Adipocyte (in vitro differentiated cells): Measurements from ENCODE around the gene MSI2.

ENCODE experiments used
- DNase-seq: peaks from one replicate; pipeline ENCODE4 v3.0.0-alpha.2; 2015; ENCODE audit warnings: low read depth
- H3K27me3 ChIP-seq: replicated peaks from 2 replicates; pipeline ENCODE4 v1.7.0; 2013; ENCODE audit warnings: mild to moderate bottlenecking, low read length, moderate library complexity; ENCODE audit not compliant: control insufficient read depth, insufficient read depth
- H3K36me3 ChIP-seq: 2 replicates; pipeline ENCODE4 v1.7.0; 2013; ENCODE audit warnings: low read length, mild to moderate bottlenecking, moderate library complexity; ENCODE audit not compliant: control insufficient read depth, insufficient read depth, severe bottlenecking
- H3K4me1 ChIP-seq: 2 replicates; pipeline ENCODE4 v1.7.0; 2013; ENCODE audit warnings: mild to moderate bottlenecking, low read length, moderate library complexity; ENCODE audit not compliant: control insufficient read depth, insufficient read depth
- H3K4me3 ChIP-seq: 2 replicates; pipeline ENCODE4 v1.7.0; 2013; ENCODE audit warnings: mild to moderate bottlenecking, low read length, moderate library complexity
- H3K9ac ChIP-seq: 2 replicates; pipeline ENCODE4 v1.7.0; 2013; ENCODE audit warnings: mild to moderate bottlenecking, low read length, moderate library complexity
- H3K9me3 ChIP-seq: 2 replicates; pipeline ENCODE4 v1.7.0; 2013; ENCODE audit warnings: mild to moderate bottlenecking, low read length, moderate library complexity; ENCODE audit not compliant: control insufficient read depth

The MSI2 gene

DNA sequence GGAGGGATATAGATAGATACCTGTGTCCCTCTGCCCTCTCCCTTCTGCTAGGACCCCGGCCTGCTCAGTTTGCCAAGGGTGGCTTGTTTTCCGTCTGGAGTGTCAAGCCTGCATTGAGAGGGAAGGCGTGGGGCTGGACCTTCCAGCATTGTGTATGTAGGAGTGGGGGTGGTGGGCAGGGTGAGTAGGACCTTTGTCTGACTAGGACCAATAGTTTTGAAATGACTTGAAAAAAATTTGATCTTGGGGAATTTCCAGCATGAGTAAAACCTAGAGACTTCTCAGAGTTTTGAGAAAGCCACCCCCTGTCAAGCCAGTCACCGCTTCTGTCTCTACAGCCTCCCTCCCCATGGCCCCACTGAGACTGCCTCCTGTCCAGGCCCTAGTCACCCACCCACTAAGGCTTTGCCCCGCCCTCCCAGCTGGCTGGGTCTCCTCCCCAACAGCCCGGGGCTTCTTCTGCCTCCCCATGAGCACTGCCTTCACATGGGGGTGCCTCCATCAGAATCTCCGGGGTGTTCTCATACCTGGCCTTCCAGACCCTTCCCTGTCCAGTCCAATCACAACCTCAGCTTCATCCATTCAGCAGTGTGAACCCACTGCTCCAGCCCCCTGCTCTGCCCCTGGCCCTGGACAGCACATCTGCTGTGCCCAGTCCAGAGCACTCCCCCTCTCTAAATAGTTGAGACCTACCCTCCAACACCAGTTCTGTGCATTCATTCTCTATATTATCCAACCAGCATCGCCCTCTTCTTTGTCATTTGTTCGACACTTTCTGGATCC is 207.0 kb downstream of the MSI2 start:
- H3K36me3 ChIP-seq: no peaks in the 10 kb centered on the region
- H3K27me3 ChIP-seq: peaks cover 11% of the 10 kb centered on the region
- H3K4me1 ChIP-seq: peaks cover 17% of the 10 kb centered on the region
- no peaks in the 10 kb centered on the region for H3K9me3 ChIP-seq
- H3K9ac ChIP-seq: no peak overlapping the region
- peak; percentile 56 for DNase-seq
- no peak overlapping the region for H3K4me3 ChIP-seq

DNA sequence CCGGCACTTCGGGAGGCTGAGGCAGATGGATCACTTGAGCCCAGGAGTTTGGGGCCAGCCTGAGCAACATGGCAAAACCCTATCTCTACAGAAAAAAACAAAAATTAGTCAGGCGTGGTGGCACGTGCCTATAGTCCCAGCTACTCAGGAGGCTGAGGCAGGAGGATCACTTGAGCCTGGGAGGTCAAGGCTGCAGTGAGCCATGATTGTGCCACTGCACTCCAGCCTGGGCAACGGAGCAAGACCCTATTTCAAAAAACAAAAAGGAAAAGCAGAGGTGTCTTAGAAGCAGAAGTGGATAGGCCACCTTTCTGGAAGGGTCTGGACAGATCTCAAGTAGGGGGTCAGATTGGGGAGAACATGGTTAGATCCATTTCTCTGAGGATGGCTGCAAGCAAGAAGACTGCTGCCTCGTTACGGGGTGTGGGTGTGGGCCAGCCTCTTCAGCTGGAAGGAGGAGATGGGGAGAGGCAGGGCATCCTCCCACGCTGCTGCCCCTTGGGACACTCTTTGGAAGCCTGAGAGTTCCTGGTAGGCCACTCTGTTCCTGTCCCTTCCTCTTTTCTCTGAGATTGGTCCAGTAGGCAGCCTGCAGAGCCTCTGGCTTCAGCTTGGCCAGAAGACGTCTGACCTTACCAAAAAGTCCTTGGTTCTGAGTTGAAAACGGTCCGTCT is 208.0 kb downstream of the MSI2 start:
- no peak for DNase-seq
- Histone ChIP-seq H3K4me3 (no peak overlapping the region), H3K27me3 (peaks cover 21% of the 10 kb centered on the region), H3K9ac (no peak overlapping the region), H3K9me3 (no peaks in the 10 kb centered on the region), H3K36me3 (no peaks in the 10 kb centered on the region), H3K4me1 (peaks cover 17% of the 10 kb centered on the region)

DNA sequence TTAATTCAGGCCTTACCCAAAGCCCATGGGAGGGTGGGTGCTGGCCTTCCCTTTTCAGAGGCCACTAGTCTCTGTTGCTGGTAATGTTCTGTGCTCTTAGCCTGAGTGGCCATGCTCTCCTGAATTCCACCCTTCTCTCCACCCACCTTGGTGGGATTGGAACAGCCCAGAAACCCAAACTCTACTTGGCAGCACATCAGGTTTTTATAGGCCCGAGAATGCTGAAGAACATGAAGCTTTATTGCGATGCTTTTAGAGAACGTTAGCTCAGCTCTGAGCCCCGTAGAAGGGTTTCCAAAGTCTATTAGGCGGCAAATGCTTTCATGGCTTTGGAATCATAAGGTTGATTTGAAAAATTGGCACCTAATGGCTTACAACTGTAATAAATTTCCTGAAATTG is 209.3 kb downstream of the MSI2 start:
- no peaks in the 10 kb centered on the region for H3K36me3 ChIP-seq
- H3K4me1 ChIP-seq: peaks cover 17% of the 10 kb centered on the region
- no peaks in the 10 kb centered on the region for H3K9me3 ChIP-seq
- no peak overlapping the region for H3K9ac ChIP-seq
- H3K27me3 ChIP-seq: peaks cover 27% of the 10 kb centered on the region
- no peak for DNase-seq
- H3K4me3 ChIP-seq: no peak overlapping the region

DNA sequence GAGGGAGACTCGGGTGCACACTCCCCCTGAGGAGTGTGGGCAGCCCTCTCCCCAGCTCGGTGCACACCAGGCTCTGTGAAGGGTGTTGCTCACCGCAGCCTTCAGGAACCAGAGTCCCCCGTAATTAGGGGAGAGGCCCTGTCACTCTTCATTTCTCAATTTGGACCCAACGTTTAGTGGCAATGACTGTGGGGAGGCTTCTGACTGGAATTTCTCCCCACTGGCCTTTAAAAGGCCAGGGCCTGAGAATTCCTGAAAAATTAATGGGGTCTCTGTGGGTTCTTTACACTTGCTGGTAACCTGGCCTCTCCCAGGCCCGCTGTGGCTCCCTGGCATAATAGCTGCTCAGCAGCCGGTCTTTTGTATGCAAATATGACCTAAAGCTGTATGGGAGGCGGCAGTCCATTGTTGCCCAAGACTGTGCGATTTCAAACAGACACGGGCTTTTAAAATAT is 209.7 kb downstream of the MSI2 start:
- H3K27me3 ChIP-seq: peaks cover 31% of the 10 kb centered on the region
- H3K4me3 ChIP-seq: no peak overlapping the region
- H3K9ac ChIP-seq: no peak overlapping the region
- DNase-seq: no peak
- H3K9me3 ChIP-seq: no peaks in the 10 kb centered on the region
- peaks cover 17% of the 10 kb centered on the region for H3K4me1 ChIP-seq
- no peaks in the 10 kb centered on the region for H3K36me3 ChIP-seq

DNA sequence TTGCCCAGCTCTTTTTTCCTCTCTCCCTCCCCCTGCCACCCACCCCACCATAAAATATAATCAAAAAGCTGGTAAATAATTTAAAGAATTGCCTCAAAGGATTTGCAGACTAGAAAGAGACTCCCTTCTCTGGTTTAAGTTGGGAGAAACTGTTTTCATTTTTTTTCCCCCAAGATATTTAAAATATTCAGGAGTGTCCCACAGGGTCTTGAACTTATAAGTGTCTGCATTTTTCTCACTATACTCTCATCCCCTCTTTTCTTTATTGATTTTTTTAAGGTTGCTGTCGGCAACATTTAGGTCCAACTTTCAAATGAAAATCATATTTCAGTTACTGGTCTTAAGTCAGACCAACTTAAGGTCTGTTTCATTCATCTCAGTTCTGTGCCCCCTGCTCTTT is 210.2 kb downstream of the MSI2 start:
- Histone ChIP-seq H3K9ac (no peak overlapping the region), H3K4me1 (peaks cover 17% of the 10 kb centered on the region), H3K4me3 (no peak overlapping the region), H3K9me3 (no peaks in the 10 kb centered on the region), H3K27me3 (peaks cover 32% of the 10 kb centered on the region), H3K36me3 (no peaks in the 10 kb centered on the region)
- no peak for DNase-seq

DNA sequence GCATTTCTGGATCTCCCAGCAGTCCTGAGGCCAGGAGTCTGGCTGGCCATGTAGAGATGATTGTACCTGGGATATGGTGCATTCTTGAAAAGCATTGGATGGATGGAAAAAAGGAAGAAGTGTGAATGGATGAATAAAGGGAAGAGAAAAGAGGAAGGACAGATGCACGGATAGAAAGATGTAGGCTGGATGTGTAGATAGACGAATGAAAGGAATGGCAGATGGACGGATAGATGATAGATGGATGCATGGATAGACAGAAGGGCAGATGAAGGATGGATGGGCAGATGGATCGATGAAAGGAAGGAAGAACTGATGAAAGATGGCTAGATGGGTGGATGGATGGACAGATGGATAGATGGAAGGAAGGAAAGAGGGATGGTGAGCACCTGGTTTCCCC is 210.9 kb downstream of the MSI2 start:
- DNase-seq: no peak
- Histone ChIP-seq H3K36me3 (no peaks in the 10 kb centered on the region), H3K27me3 (peaks cover 39% of the 10 kb centered on the region), H3K4me1 (peaks cover 17% of the 10 kb centered on the region), H3K9ac (no peak overlapping the region), H3K4me3 (no peak overlapping the region), H3K9me3 (no peaks in the 10 kb centered on the region)

DNA sequence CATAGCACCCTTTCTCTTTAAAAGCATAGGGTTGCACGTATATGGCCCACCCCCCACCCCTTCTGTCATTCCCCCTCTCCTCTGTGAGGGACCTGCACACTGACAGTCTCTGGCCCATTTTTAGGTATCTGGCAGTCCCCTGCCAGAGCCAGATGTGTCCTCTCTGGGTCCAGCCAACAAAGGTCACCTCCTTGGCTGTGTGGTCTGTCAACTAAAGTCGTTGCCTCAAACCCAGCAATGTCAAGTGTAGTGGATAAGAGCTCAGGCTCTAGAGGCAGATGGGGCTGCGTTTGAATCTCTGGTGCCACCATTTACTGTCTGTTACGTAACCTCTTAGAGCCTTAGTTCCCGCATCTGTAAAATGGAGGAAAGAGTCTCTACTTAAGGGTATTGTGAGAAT is 211.5 kb downstream of the MSI2 start:
- H3K4me3 ChIP-seq: no peak overlapping the region
- peaks cover 43% of the 10 kb centered on the region for H3K27me3 ChIP-seq
- peaks cover 15% of the 10 kb centered on the region for H3K4me1 ChIP-seq
- no peaks in the 10 kb centered on the region for H3K36me3 ChIP-seq
- no peak for DNase-seq
- no peaks in the 10 kb centered on the region for H3K9me3 ChIP-seq
- H3K9ac ChIP-seq: no peak overlapping the region

DNA sequence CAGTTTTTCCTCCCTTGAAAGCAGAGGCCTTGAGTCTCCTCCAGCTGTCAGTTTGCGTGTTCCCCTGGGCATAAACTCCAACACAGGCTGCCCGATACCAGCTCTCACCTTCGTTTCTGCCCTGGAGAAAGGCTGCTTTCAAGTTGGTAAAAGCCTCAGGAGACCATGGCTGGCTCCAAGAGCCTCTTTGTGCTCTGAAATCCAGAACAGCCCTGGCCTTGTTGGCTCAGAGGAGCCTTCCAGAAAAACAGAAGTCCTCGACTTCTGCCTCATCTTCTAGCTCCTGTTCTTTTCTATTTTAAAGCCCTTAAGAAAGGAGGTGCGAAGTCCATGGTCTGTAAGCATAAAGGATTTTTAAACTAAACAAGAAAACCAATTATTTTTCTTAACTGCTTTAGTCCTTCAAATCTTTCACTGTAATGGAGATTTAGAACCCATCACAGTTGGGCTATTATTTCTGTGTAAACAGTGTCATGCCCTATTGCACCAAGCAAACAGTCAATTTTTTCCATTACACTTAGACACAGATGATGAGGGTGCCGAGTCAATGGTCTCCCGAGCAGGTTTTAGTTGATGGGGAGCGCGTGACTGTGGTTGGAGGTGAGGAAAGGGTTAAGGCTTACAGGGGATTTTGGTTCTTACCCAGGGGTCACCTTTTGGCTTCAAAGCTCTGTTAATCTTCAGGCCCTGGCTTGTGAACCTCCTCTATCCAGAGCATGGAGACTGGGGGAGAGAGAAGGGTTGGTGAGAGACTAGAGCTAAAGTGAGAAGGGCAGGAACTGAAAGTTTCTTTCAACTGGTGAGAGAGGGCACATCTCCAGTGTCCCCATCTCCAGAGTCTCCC is 212.8 kb downstream of the MSI2 start:
- no peak for DNase-seq
- Histone ChIP-seq H3K4me3 (no peak overlapping the region), H3K36me3 (no peaks in the 10 kb centered on the region), H3K4me1 (peaks cover 20% of the 10 kb centered on the region), H3K27me3 (peaks cover 44% of the 10 kb centered on the region), H3K9me3 (no peaks in the 10 kb centered on the region), H3K9ac (no peak overlapping the region)

DNA sequence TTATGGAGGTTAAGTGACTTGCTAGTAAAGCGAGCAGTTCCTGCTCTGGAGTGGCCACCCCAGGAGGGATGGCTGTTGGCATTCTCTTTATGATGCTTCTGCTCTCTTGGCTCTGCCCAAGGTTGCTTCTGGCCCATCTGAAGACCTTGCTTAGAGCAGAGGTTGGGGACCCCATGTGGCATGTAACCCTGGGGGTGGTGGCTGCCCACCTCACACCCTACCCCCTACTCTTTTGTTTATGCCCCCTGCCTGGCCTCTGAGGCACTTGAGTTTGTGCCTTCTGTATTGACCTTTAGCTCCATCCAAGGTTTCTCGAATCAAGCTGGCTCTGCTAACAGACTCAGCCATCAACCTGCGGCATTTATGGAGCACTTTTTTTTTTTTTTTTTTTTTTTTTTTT is 214.6 kb downstream of the MSI2 start:
- Histone ChIP-seq H3K9me3 (no peaks in the 10 kb centered on the region), H3K4me1 (peaks cover 11% of the 10 kb centered on the region), H3K27me3 (peaks cover 60% of the 10 kb centered on the region), H3K9ac (no peak overlapping the region), H3K36me3 (no peaks in the 10 kb centered on the region), H3K4me3 (no peak overlapping the region)
- DNase-seq: no peak

DNA sequence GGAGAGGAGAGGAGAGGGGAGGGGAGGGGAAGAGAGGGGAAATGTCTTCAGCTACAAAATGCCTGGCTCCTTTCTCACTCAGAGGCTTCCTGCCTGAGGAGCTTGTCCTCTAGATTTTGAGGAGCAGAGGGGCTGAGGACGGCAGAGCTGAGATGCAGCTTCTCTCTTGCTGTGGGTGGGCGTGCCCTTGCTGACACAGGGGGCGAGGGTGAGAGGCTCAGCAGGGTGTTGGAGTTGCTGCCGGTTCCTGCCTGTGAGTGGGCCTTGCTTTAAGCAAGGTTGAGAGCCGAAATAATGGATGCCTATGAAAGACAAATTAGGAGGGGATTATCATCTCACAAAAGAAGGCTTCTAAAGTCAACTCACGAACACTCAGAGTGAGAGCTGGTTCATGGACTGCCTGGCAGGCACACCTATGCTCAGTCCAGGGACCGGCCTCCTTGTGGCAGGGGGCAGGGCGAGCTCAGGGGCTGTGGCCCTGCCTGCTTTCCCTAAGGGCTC is 215.6 kb downstream of the MSI2 start:
- no peak overlapping the region for H3K4me3 ChIP-seq
- peaks cover 8% of the 10 kb centered on the region for H3K4me1 ChIP-seq
- peaks cover 70% of the 10 kb centered on the region for H3K27me3 ChIP-seq

DNA sequence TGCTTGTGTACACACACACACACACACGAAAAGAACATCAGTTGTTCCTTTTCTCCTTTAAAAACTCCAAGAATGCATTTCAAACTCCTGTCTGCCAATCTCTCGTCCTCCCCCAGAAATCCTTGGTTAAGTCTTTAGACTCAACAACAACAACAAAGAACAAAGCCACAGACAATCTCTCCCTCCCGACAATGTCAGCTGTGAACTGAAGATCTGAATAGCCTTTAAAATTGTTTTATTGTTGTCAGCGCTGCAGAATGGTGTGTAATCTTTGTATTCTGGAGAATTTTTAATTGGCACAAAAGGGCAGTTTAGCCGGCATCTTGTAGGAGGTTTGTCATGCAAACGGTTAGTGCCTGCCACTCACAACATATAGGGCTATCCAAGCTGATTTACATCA is 219.5 kb downstream of the MSI2 start:
- Histone ChIP-seq H3K36me3 (no peaks in the 10 kb centered on the region), H3K27me3 (peaks cover 58% of the 10 kb centered on the region), H3K9ac (no peak overlapping the region), H3K4me1 (peaks cover 8% of the 10 kb centered on the region), H3K4me3 (no peak overlapping the region), H3K9me3 (no peaks in the 10 kb centered on the region)
- DNase-seq: no peak

More for the DNA sequence above, 215.6 kb downstream of the MSI2 start:
- H3K9me3 ChIP-seq: no peaks in the 10 kb centered on the region
- H3K9ac ChIP-seq: no peak overlapping the region
- no peaks in the 10 kb centered on the region for H3K36me3 ChIP-seq
- DNase-seq: no peak
